Measurements from ENCODE around the gene TSKU.

DNA sequence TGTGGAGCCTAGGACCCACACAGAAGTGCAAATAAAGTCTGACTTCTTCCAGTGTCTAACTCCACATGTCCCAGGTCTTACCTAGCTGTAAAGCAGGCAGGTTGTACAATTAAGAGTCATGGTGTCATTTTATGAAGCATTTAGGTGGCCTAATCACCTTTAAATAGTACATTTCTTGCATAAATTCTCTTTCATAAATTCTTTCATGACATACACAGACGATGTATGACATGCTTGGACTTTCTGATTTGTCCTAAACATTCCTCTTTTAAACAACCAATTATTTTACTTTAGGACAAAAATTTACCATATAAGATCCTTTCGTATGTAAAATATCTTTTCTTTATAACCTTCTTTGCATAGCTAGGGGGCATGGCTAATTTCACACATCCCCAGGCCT lies 31.3 kb downstream of the TSKU start:
- TF ChIP-seq YY1 (IDR thresholded peaks at IDR 0.05; ENCODE audit: insufficient read depth, insufficient read length) (no peak), SUZ12 (IDR thresholded peaks at IDR 0.05; ENCODE audit: extremely low read depth, insufficient read depth, insufficient read length) (no peak), ZNF274 (IDR thresholded peaks at IDR 0.05; ENCODE audit: low read depth, low read length) (no peak)

Measured in NT2/D1 (cell line).